HEK293 (cell line): ENCODE results near the gene ZBTB21.

Source experiments
- CTCF ChIA-PET: fragments of 350-600 bp; formaldehyde crosslinking; extraction: SDS; loops from one replicate; lab custom pipeline; 2021; ENCODE audit warnings: antibody characterized with exemption; lab: Yijun Ruan, JAX
- POLR2A ChIA-PET: fragments of 300-600 bp; formaldehyde crosslinking; extraction: SDS; loops from one replicate; lab custom pipeline; 2020; ENCODE audit warnings: antibody characterized with exemption, inconsistent platforms; lab: Yijun Ruan, JAX
- H3K27ac ChIP-seq: fragments of 200-500 bp; sonication (Bioruptor generic); 2 replicates; pipeline ENCODE4 v1.5.1; 2014; ENCODE audit warnings: low read depth, low read length, control low read depth, inconsistent platforms; ENCODE audit errors: extremely low read depth
- H3K36me3 ChIP-seq, 2 experiments: fragments of 200-500 bp in 1 of 2; sonication (Bioruptor generic) in 1 of 2; 1 replicate in 1 of 2; 2 replicates in 1 of 2; pipeline ENCODE4 v1.5.1; 2014 to 2017; ENCODE audit warnings: inconsistent platforms in 2 of 2, low read length in 2 of 2; ENCODE audit not compliant: control insufficient read depth in 2 of 2, insufficient read depth in 1 of 2
- H3K4me1 ChIP-seq: fragments of 200-500 bp; sonication (Bioruptor generic); 2 replicates; pipeline ENCODE4 v1.5.1; 2014; ENCODE audit warnings: mild to moderate bottlenecking, low read length, inconsistent platforms; ENCODE audit not compliant: control insufficient read depth, insufficient read depth
- H3K4me3 ChIP-seq: 2 replicates; pipeline ENCODE4 v1.5.1; 2011; ENCODE audit warnings: low read depth, mild to moderate bottlenecking, control low read depth, low read length, moderate library complexity
- H3K9me3 ChIP-seq: fragments of 200-500 bp; sonication (Bioruptor generic); 2 replicates; pipeline ENCODE4 v1.5.1; 2014; ENCODE audit warnings: low read depth, low read length, inconsistent platforms; ENCODE audit not compliant: control insufficient read depth, insufficient read depth
- GLI2 ChIP-seq: fragments of 450-650 bp; formaldehyde crosslinking; IDR thresholded peaks from 2 replicates; pipeline ENCODE4; 2017; ENCODE audit warnings: missing biosample characterization, missing genetic modification characterization, low read depth, borderline replicate concordance
- HOXA7 ChIP-seq: sonication (generic); formaldehyde crosslinking; IDR thresholded peaks from 2 replicates; pipeline ENCODE4 v1.8.1; 2022; ENCODE audit warnings: missing genetic modification reagents, borderline replicate concordance
- IKZF3 ChIP-seq: fragments of 450-650 bp; IDR thresholded peaks from 2 replicates; pipeline ENCODE4 v1.5.0; 2018; ENCODE audit warnings: missing biosample characterization, mild to moderate bottlenecking, missing genetic modification characterization, moderate library complexity
- MEIS1 ChIP-seq: sonication (generic); formaldehyde crosslinking; IDR thresholded peaks from 2 replicates; pipeline ENCODE4 v1.8.1; 2022; ENCODE audit warnings: missing genetic modification reagents, mild to moderate bottlenecking, borderline replicate concordance
- SETDB1 ChIP-seq: IDR thresholded peaks from one replicate; pipeline ENCODE4 v1.6.1; 2017; ENCODE audit warnings: mild to moderate bottlenecking, low read length, moderate library complexity, mixed read lengths; ENCODE audit not compliant: insufficient read length
- SP2 ChIP-seq: fragments of 450-650 bp; formaldehyde crosslinking; IDR thresholded peaks from 2 replicates; pipeline ENCODE4 v1.5.1; 2016; ENCODE audit warnings: missing biosample characterization, missing genetic modification characterization
- WT1 ChIP-seq: fragments of 450-650 bp; formaldehyde crosslinking; IDR thresholded peaks from 2 replicates; pipeline ENCODE4 v1.5.1; 2016; ENCODE audit warnings: missing biosample characterization, missing genetic modification characterization
- YY2 ChIP-seq: fragments of 450-650 bp; formaldehyde crosslinking; IDR thresholded peaks from 2 replicates; pipeline ENCODE4 v1.5.1; 2016; ENCODE audit warnings: missing biosample characterization, missing genetic modification characterization
- ZBTB21 ChIP-seq: fragments of 450-650 bp; formaldehyde crosslinking; IDR thresholded peaks from 2 replicates; pipeline ENCODE4 v1.5.1; 2017; ENCODE audit warnings: missing biosample characterization, missing genetic modification characterization
- ZFP41 ChIP-seq: fragments of 450-650 bp; formaldehyde crosslinking; IDR thresholded peaks from 2 replicates; pipeline ENCODE4 v1.5.1; 2016; ENCODE audit warnings: missing biosample characterization, missing genetic modification characterization, borderline replicate concordance
- ZNF114 ChIP-seq: fragments of 450-650 bp; formaldehyde crosslinking; IDR thresholded peaks from 2 replicates; pipeline ENCODE4 v1.5.0; 2017; ENCODE audit warnings: missing biosample characterization, missing genetic modification characterization
- ZNF140 ChIP-seq: fragments of 450-650 bp; formaldehyde crosslinking; IDR thresholded peaks from 2 replicates; pipeline ENCODE4 v1.5.1; 2016; ENCODE audit warnings: missing biosample characterization, missing genetic modification characterization
- ZNF175 ChIP-seq: fragments of 450-650 bp; formaldehyde crosslinking; IDR thresholded peaks from 2 replicates; pipeline ENCODE4 v1.5.1; 2016; ENCODE audit warnings: missing biosample characterization, missing genetic modification characterization
- ZNF302 ChIP-seq: fragments of 450-650 bp; formaldehyde crosslinking; IDR thresholded peaks from 2 replicates; pipeline ENCODE4 v1.5.1; 2016; ENCODE audit warnings: missing biosample characterization, missing genetic modification characterization, low read depth
- ZNF335 ChIP-seq: fragments of 450-650 bp; formaldehyde crosslinking; conservative IDR thresholded peaks from 2 replicates; pipeline ENCODE4 v1.5.1; 2016; ENCODE audit warnings: missing biosample characterization, missing genetic modification characterization
- ZNF366 ChIP-seq: fragments of 450-650 bp; formaldehyde crosslinking; conservative IDR thresholded peaks from 2 replicates; pipeline ENCODE4 v1.5.1; 2016; ENCODE audit warnings: missing biosample characterization, missing genetic modification characterization
- ZNF423 ChIP-seq: fragments of 450-650 bp; formaldehyde crosslinking; IDR thresholded peaks from 2 replicates; pipeline ENCODE4 v1.5.1; 2016; ENCODE audit warnings: missing biosample characterization, missing genetic modification characterization
- ZNF501 ChIP-seq: fragments of 450-650 bp; formaldehyde crosslinking; IDR thresholded peaks from 2 replicates; pipeline ENCODE4 v1.5.1; 2016; ENCODE audit warnings: missing biosample characterization, missing genetic modification characterization
- ZNF561 ChIP-seq: fragments of 450-650 bp; IDR thresholded peaks from 2 replicates; pipeline ENCODE4 v1.5.1; 2018; ENCODE audit warnings: missing biosample characterization, missing genetic modification characterization, borderline replicate concordance
- ZNF585B ChIP-seq: fragments of 450-650 bp; formaldehyde crosslinking; IDR thresholded peaks from 2 replicates; pipeline ENCODE4 v1.5.1; 2016; ENCODE audit warnings: missing biosample characterization, missing genetic modification characterization
- ZNF658 ChIP-seq: fragments of 450-650 bp; formaldehyde crosslinking; IDR thresholded peaks from 2 replicates; pipeline ENCODE4; 2016; ENCODE audit warnings: missing biosample characterization, missing genetic modification characterization
- ZNF664 ChIP-seq: fragments of 450-650 bp; formaldehyde crosslinking; IDR thresholded peaks from 2 replicates; pipeline ENCODE4 v1.5.1; 2016; ENCODE audit warnings: missing biosample characterization, missing genetic modification characterization
- ZNF747 ChIP-seq: fragments of 450-650 bp; formaldehyde crosslinking; IDR thresholded peaks from 2 replicates; pipeline ENCODE4 v1.5.1; 2016; ENCODE audit warnings: missing biosample characterization, missing genetic modification characterization
- ZNF777 ChIP-seq: fragments of 450-650 bp; formaldehyde crosslinking; IDR thresholded peaks from 2 replicates; pipeline ENCODE4 v1.5.1; 2017; ENCODE audit warnings: missing biosample characterization, missing genetic modification characterization, borderline replicate concordance
- TF ChIP-seq, protein P1 (sequence below): fragments of 450-650 bp; formaldehyde crosslinking; IDR thresholded peaks from 2 replicates; pipeline ENCODE4 v1.5.1; 2016; ENCODE audit warnings: missing biosample characterization, missing genetic modification characterization
- TF ChIP-seq, protein P2 (sequence below): fragments of 450-650 bp; formaldehyde crosslinking; IDR thresholded peaks from 2 replicates; pipeline ENCODE4 v1.5.1; 2016; ENCODE audit warnings: missing biosample characterization, missing genetic modification characterization
- TF ChIP-seq, protein P3 (sequence below): fragments of 450-650 bp; formaldehyde crosslinking; IDR thresholded peaks from 2 replicates; pipeline ENCODE4 v1.5.1; 2016; ENCODE audit warnings: missing biosample characterization, missing genetic modification characterization
- TF ChIP-seq, protein P4 (sequence below): fragments of 450-650 bp; formaldehyde crosslinking; IDR thresholded peaks from 2 replicates; pipeline ENCODE4 v1.5.1; 2016; ENCODE audit warnings: missing biosample characterization, missing genetic modification characterization
- TF ChIP-seq, protein P5 (sequence below): fragments of 450-650 bp; formaldehyde crosslinking; IDR thresholded peaks from 2 replicates; pipeline ENCODE4 v1.5.1; 2017; ENCODE audit warnings: missing biosample characterization, missing genetic modification characterization

ZBTB21 gene

DNA sequence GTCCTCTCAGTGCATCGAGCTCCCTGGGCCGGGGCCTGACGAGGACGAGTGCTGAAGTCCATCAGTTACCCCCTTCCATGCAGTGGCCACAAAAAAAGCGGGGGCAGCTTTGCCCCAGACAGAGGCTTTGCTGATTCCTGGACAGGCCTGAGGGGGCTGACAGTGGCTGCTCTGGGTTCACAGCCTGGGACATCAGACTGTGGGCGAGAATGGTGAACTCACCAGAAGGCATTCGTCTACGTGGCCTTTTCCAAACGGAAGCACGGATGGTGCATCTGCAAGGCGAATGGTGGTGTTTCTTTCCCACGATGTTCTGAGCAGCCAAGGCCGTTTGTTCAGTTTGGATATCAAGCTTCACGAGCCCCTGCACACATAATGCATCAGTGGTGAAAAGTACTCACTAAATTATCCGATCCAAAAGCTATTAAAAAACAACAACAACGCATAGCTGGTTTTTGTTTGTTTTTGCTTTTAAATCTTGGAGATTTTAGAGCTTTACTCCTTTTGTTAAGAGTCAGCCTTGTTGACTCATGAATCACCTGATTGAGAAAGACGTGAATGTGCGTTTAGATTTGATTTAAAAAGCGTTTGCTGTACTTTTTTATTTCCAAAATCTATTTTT, 6.3 kb upstream of the ZBTB21 start:
- no peak for TF ChIP-seq ZNF366 (tag by site-specific recombination)
- TF ChIP-seq ZNF777 (tag by site-specific recombination) = no peak
- no peak for TF ChIP-seq SP2
- TF ChIP-seq ZNF423 (tag by site-specific recombination) = no peak
- TF ChIP-seq, protein P1, sequence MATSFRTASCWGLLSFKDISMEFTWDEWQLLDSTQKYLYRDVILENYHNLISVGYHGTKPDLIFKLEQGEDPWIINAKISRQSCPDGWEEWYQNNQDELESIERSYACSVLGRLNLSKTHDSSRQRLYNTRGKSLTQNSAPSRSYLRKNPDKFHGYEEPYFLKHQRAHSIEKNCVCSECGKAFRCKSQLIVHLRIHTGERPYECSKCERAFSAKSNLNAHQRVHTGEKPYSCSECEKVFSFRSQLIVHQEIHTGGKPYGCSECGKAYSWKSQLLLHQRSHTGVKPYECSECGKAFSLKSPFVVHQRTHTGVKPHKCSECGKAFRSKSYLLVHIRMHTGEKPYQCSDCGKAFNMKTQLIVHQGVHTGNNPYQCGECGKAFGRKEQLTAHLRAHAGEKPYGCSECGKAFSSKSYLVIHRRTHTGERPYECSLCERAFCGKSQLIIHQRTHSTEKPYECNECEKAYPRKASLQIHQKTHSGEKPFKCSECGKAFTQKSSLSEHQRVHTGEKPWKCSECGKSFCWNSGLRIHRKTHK (tag by site-specific recombination) = no peak
- TF ChIP-seq SETDB1 = no peak
- no peak for TF ChIP-seq ZFP41 (tag by site-specific recombination)
- TF ChIP-seq, protein P2, sequence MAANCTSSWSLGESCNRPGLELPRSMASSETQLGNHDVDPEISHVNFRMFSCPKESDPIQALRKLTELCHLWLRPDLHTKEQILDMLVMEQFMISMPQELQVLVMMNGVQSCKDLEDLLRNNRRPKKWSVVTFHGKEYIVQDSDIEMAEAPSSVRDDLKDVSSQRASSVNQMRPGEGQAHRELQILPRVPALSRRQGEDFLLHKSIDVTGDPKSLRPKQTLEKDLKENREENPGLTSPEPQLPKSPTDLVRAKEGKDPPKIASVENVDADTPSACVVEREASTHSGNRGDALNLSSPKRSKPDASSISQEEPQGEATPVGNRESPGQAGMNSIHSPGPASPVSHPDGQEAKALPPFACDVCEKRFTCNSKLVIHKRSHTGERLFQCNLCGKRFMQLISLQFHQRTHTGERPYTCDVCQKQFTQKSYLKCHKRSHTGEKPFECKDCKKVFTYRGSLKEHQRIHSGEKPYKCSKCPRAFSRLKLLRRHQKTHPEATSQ (tag by site-specific recombination) = no peak
- TF ChIP-seq ZBTB21 = no peak
- no peak for TF ChIP-seq ZNF664 (tag by site-specific recombination)
- no peak for TF ChIP-seq ZNF175 (tag by site-specific recombination)
- no peak for TF ChIP-seq GLI2 (tag by site-specific recombination)
- TF ChIP-seq ZNF658 (tag by site-specific recombination) = no peak
- no peak for TF ChIP-seq ZNF302 (tag by site-specific recombination)
- TF ChIP-seq WT1 (tag by site-specific recombination) = no peak
- TF ChIP-seq, protein P3, sequence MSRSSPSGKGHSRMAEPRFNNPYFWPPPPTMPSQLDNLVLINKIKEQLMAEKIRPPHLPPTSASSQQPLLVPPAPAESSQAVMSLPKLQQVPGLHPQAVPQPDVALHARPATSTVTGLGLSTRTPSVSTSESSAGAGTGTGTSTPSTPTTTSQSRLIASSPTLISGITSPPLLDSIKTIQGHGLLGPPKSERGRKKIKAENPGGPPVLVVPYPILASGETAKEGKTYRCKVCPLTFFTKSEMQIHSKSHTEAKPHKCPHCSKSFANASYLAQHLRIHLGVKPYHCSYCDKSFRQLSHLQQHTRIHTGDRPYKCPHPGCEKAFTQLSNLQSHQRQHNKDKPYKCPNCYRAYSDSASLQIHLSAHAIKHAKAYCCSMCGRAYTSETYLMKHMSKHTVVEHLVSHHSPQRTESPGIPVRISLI = no peak
- no peak for TF ChIP-seq ZNF561
- no peaks in the 10 kb centered on the region for H3K9me3 ChIP-seq
- no peak overlapping the region for H3K4me3 ChIP-seq
- H3K27ac ChIP-seq = no peak overlapping the region
- POLR2A ChIA-PET = interaction anchor here (0.7 kb wide), 1 partner anchor 565 kb away, joined by 5 read pairs; no protein-coding TSS in a partner anchor
- CTCF ChIA-PET = interaction anchor here (0.5 to 1.3 kb wide), 4 partner anchors 11 to 652 kb away, joined by 3 to 4 read pairs (median 4); no protein-coding TSS in a partner anchor
- no peaks in the 10 kb centered on the region for H3K36me3 ChIP-seq
- H3K4me1 ChIP-seq = no peaks in the 10 kb centered on the region

DNA sequence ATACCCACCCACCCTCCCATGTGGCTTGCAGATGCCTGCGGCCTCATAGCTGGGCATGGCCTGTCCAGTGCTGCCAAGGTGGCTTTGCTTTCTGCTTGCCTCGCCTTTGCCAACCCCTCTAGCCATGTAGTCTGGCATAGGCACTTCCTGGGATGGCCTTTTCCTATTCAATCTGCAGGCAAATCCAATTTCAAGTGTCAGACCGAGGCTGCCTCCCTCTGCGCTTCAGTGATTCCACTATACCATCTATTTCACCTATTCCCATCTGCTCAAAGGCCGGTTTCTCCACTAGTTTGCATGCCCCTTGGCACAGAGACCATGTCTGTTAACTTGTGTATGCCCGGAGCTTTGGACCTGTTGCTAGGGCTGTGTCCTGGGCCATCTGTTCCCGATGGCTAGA, 3.8 kb upstream of the ZBTB21 start:
- Histone ChIP-seq H3K27ac (no peak overlapping the region), H3K4me1 (no peaks in the 10 kb centered on the region), H3K9me3 (no peaks in the 10 kb centered on the region), H3K4me3 (no peak overlapping the region), H3K36me3 (no peaks in the 10 kb centered on the region)
- ChIA-PET POLR2A (no interaction called here), CTCF (interaction anchor here (0.6 to 3.0 kb wide), 2 partner anchors 94 to 102 kb away, joined by 4 to 8 read pairs; no protein-coding TSS in a partner anchor)
- no peak for TF ChIP-seq IKZF3 (tag by site-specific recombination)
- TF ChIP-seq, protein P4, sequence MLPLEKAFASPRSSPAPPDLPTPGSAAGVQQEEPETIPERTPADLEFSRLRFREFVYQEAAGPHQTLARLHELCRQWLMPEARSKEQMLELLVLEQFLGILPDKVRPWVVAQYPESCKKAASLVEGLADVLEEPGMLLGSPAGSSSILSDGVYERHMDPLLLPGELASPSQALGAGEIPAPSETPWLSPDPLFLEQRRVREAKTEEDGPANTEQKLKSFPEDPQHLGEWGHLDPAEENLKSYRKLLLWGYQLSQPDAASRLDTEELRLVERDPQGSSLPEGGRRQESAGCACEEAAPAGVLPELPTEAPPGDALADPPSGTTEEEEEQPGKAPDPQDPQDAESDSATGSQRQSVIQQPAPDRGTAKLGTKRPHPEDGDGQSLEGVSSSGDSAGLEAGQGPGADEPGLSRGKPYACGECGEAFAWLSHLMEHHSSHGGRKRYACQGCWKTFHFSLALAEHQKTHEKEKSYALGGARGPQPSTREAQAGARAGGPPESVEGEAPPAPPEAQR (tag by site-specific recombination) = no peak
- no peak for TF ChIP-seq ZNF335 (tag by site-specific recombination)
- no peak for TF ChIP-seq ZNF140 (tag by site-specific recombination)
- TF ChIP-seq ZNF585B (tag by site-specific recombination) = no peak
- no peak for TF ChIP-seq ZNF501
- TF ChIP-seq YY2 = no peak
- no peak for TF ChIP-seq MEIS1 (CRISPR knock-in tag)
- TF ChIP-seq ZNF747 (tag by site-specific recombination) = no peak
- no peak for TF ChIP-seq HOXA7 (CRISPR knock-in tag)
- TF ChIP-seq, protein P5, sequence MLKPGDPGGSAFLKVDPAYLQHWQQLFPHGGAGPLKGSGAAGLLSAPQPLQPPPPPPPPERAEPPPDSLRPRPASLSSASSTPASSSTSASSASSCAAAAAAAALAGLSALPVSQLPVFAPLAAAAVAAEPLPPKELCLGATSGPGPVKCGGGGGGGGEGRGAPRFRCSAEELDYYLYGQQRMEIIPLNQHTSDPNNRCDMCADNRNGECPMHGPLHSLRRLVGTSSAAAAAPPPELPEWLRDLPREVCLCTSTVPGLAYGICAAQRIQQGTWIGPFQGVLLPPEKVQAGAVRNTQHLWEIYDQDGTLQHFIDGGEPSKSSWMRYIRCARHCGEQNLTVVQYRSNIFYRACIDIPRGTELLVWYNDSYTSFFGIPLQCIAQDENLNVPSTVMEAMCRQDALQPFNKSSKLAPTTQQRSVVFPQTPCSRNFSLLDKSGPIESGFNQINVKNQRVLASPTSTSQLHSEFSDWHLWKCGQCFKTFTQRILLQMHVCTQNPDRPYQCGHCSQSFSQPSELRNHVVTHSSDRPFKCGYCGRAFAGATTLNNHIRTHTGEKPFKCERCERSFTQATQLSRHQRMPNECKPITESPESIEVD (tag by site-specific recombination) = no peak
- TF ChIP-seq ZNF114 (tag by site-specific recombination) = no peak
